GM12878 (cell line): Measurements from ENCODE around the gene TP53INP2. TPM values are rescaled to one million over a fixed set of nuclear protein-coding genes. Genes with fewer than 3 reads are reported as not detected.
A peak's percentile ranks its signal among the peaks of the same experiment; 100 is the strongest.

Experiments
- ATF2 ChIP-seq: IDR thresholded peaks from 2 replicates; pipeline ENCODE4 v1.6.1; 2012; ENCODE audit warnings: low read length, inconsistent platforms
- BACH1 ChIP-seq: fragments of 450-650 bp; IDR thresholded peaks from 2 replicates; pipeline ENCODE4 v1.6.1; 2017; ENCODE audit warnings: mild to moderate bottlenecking, borderline replicate concordance
- BHLHE40 ChIP-seq, 2 experiments: fragments of 450-650 bp in 1 of 2; IDR thresholded peaks; 2 replicates each; pipeline ENCODE4 v1.6.1; 2011 to 2017; ENCODE audit warnings: low read depth in 2 of 2, borderline replicate concordance in 1 of 2, improper control_type of control experiment in 1 of 2, low read length in 1 of 2, mild to moderate bottlenecking in 1 of 2
- BRCA1 ChIP-seq: IDR thresholded peaks from 2 replicates; pipeline ENCODE4 v1.6.1; 2011; ENCODE audit warnings: low read depth, low read length, improper control_type of control experiment
- CBX3 ChIP-seq: fragments of 200-600 bp; sonication (generic); IDR thresholded peaks from 2 replicates; pipeline ENCODE4 v1.6.1; 2016; ENCODE audit warnings: low read depth, borderline replicate concordance
- CREB1 ChIP-seq: IDR thresholded peaks from 2 replicates; pipeline ENCODE4 v1.6.1; 2012; ENCODE audit warnings: low read depth, mild to moderate bottlenecking, inconsistent platforms
- EED ChIP-seq: sonication (generic); IDR thresholded peaks from 2 replicates; pipeline ENCODE4 v1.6.1; 2016; ENCODE audit warnings: antibody characterized with exemption, low read depth
- EP300 ChIP-seq, 2 experiments: fragments of 150-350 bp in 1 of 2; IDR thresholded peaks; 2 replicates each; pipeline ENCODE4 v1.6.1; 2011 to 2012; ENCODE audit warnings: low read depth in 2 of 2, low read length in 2 of 2, borderline replicate concordance in 1 of 2, improper control_type of control experiment in 1 of 2, inconsistent platforms in 1 of 2; ENCODE audit not compliant: control insufficient read depth in 1 of 2
- HDAC2 ChIP-seq: fragments of 200-600 bp; sonication (generic); IDR thresholded peaks from 2 replicates; pipeline ENCODE4 v1.6.1; 2017
- IRF4 ChIP-seq: IDR thresholded peaks from 2 replicates; pipeline ENCODE4 v1.6.1; 2011; ENCODE audit warnings: low read depth, low read length
- KDM1A ChIP-seq: fragments of 200-600 bp; sonication (generic); IDR thresholded peaks from 2 replicates; pipeline ENCODE4 v1.6.1; 2016; ENCODE audit warnings: borderline replicate concordance
- LARP7 ChIP-seq: fragments of 450-650 bp; IDR thresholded peaks from 2 replicates; pipeline ENCODE4 v1.6.1; 2017; ENCODE audit warnings: mild to moderate bottlenecking
- MEF2B ChIP-seq: fragments of 450-650 bp; IDR thresholded peaks from 2 replicates; pipeline ENCODE4 v1.6.1; 2018; ENCODE audit warnings: mild to moderate bottlenecking, moderate library complexity; ENCODE audit not compliant: partially characterized antibody, poor library complexity, severe bottlenecking
- MLLT1 ChIP-seq: fragments of 450-650 bp; IDR thresholded peaks from 2 replicates; pipeline ENCODE4 v1.6.1; 2016; ENCODE audit warnings: mild to moderate bottlenecking
- MYB ChIP-seq: fragments of 150-350 bp; IDR thresholded peaks from 2 replicates; pipeline ENCODE4 v1.6.1; 2014; ENCODE audit warnings: mild to moderate bottlenecking, low read depth, low read length, borderline replicate concordance
- NR2C2 ChIP-seq: IDR thresholded peaks from 2 replicates; pipeline ENCODE4 v1.6.1; 2011; ENCODE audit warnings: borderline replicate concordance, low read depth; ENCODE audit not compliant: control insufficient read depth, insufficient read length
- SPI1 ChIP-seq: IDR thresholded peaks from 2 replicates; pipeline ENCODE4 v1.6.1; 2011; ENCODE audit warnings: low read depth, mild to moderate bottlenecking, low read length, moderate library complexity, borderline replicate concordance; ENCODE audit not compliant: insufficient read depth
- STAT3 ChIP-seq: IDR thresholded peaks from 2 replicates; pipeline ENCODE4 v1.6.1; 2011; ENCODE audit warnings: low read depth, low read length, improper control_type of control experiment
- SUPT20H ChIP-seq: IDR thresholded peaks from 2 replicates; pipeline ENCODE4 v1.6.1; 2011; ENCODE audit warnings: low read depth, mild to moderate bottlenecking, low read length, moderate library complexity, borderline replicate concordance; ENCODE audit not compliant: control insufficient read depth
- ZBTB40 ChIP-seq: fragments of 450-650 bp; IDR thresholded peaks from 2 replicates; pipeline ENCODE4 v1.6.1; 2016; ENCODE audit warnings: mild to moderate bottlenecking, moderate library complexity, borderline replicate concordance
- ZNF24 ChIP-seq: fragments of 450-650 bp; IDR thresholded peaks from 2 replicates; pipeline ENCODE4 v1.6.1; 2017; ENCODE audit warnings: antibody characterized with exemption, mild to moderate bottlenecking
- polyA plus RNA-seq, 11 experiments: library from polyadenylated mRNA; depleted of rRNA in 4 of 11; unstranded in 6 of 11; stranded (reverse) in 5 of 11; fragments of >200 nt; fragmentation: Nextera tagmentation in 4 of 11; fragmentation: Illumina TruSeq in 1 of 11; extraction: Ambion mirVana in 4 of 11; extraction: Trizol in 1 of 11; gene quantifications; 1 replicate in 1 of 11; 2 replicates in 10 of 11; pipeline versions ENCODE4 v1.2.1 to v1.2.3, GENCODE V29; 2011 to 2016; ENCODE audit warnings: inconsistent platforms in 2 of 11, missing spikeins in 2 of 11, low read depth in 1 of 11
- total RNA-seq, 4 experiments: library from RNA; depleted of rRNA in 3 of 4; stranded (reverse); fragments of >200 nt in 3 of 4; fragmentation: Illumina TruSeq in 1 of 4; extraction: Trizol in 1 of 4; gene quantifications; 2 replicates each; pipeline versions ENCODE4 v1.2.1 to v1.2.3, GENCODE V29; 2013 to 2021

TP53INP2 gene
- total and polyA plus RNA-seq, 10 of the 15 experiments (the other 5 are each of a cell fraction or from before 2014, with no cell fraction given), result 2.8 to 16.0 (median 4.0) TPM

- TF ChIP-seq MLLT1, result peak; percentile 21; the same call in 1 of the 2 replicates
- no peak for TF ChIP-seq ZBTB40
- TF ChIP-seq SUPT20H, result no peak
- peak; percentile 74; the same call in 1 of the 2 replicates for TF ChIP-seq CREB1
- no peak for TF ChIP-seq HDAC2
- no peak for TF ChIP-seq MYB
- TF ChIP-seq BHLHE40 (IDR thresholded peaks at IDR 0.05; ENCODE audit: borderline replicate concordance in 1 of 2, low read depth in 2 of 2, low read length in 1 of 2), result peak; percentile 47 to 60; a peak in 2 of 4 replicates
- no peak for TF ChIP-seq ATF2
- no peak for TF ChIP-seq STAT3
- no peak for TF ChIP-seq KDM1A
- no peak for TF ChIP-seq ZNF24
- TF ChIP-seq CBX3, result no peak
- no peak for TF ChIP-seq IRF4
- no peak for TF ChIP-seq EP300 (IDR thresholded peaks at IDR 0.05; ENCODE audit: borderline replicate concordance in 1 of 2, control insufficient read depth in 1 of 2, low read depth in 2 of 2, low read length in 2 of 2)
- no peak for TF ChIP-seq NR2C2
- no peak for TF ChIP-seq SPI1
- peak; percentile 13; the same call in 1 of the 2 replicates for TF ChIP-seq EED
- TF ChIP-seq MEF2B, result peak; percentile 25
- no peak; the same call in 1 of the 2 replicates for TF ChIP-seq LARP7
- no peak; the same call in 1 of the 2 replicates for TF ChIP-seq BRCA1
- peak; percentile 42; the same call in 1 of the 2 replicates for TF ChIP-seq BACH1
Observed at GRCh38 chr20:34709044-34709830, 5.1 kb downstream of the TP53INP2 start (continued).
